GM12878 (cell line): Measurements from ENCODE around the gene CANT1. TPM values are rescaled to one million over a fixed set of nuclear protein-coding genes. Genes with fewer than 3 reads are reported as not detected.

Source experiments
- ATAC-seq: fragments of 200-7000 bp; cut with Tn5 transposase; 3 replicates; pipeline ENCODE4 v1.9.1; 2020; ENCODE audit warnings: mild to moderate bottlenecking, moderate library complexity
- BruUV-seq: library from RNA; stranded (reverse); fragments of 400-500 nt; replicated peaks from 2 replicates; lab custom pipeline; 2021; lab: Mats Ljungman, UMichigan
- CTCF ChIA-PET: fragments of 300-600 bp; sonication (Branson Sonifier 250); formaldehyde crosslinking; extraction: SDS; loops from one replicate; lab custom pipeline; 2021; ENCODE audit warnings: inconsistent platforms; lab: Yijun Ruan, JAX
- POLR2A ChIA-PET: fragments of 350-600 bp; formaldehyde crosslinking; extraction: SDS; loops from one replicate; lab custom pipeline; 2021; ENCODE audit warnings: inconsistent platforms; lab: Charles Lee
- RAD21 ChIA-PET: fragments of 300-600 bp; sonication (Branson Sonifier 250); formaldehyde crosslinking; loops from one replicate; lab custom pipeline; 2023; ENCODE audit warnings: antibody characterized with exemption; ENCODE audit not compliant: unreplicated experiment; lab: Charles Lee
- SMC1A ChIA-PET: fragments of 300-600 bp; sonication (Branson Sonifier 250); formaldehyde crosslinking; loops from one replicate; lab custom pipeline; 2023; ENCODE audit not compliant: unreplicated experiment, uncharacterized antibody; lab: Charles Lee
- DNase-seq: peaks from one replicate; pipeline ENCODE4 v3.0.0-alpha.2; 2011; ENCODE audit warnings: low read depth, low spot score
- FAIRE-seq: peaks from 3 replicates; lab custom pipeline; 2011; peaks lifted over from hg19 to GRCh38; lab: Jason Lieb, UNC
- H2AFZ ChIP-seq: 2 replicates; pipeline ENCODE4 v1.6.0; 2011; ENCODE audit warnings: low read depth, low read length, control low read depth; ENCODE audit not compliant: control insufficient read depth
- H3K27ac ChIP-seq: 2 replicates; pipeline ENCODE4 v1.5.1; 2011; ENCODE audit warnings: control low read depth; ENCODE audit not compliant: control insufficient read depth, insufficient read depth
- H3K27me3 ChIP-seq, 2 experiments: replicated peaks in 1 of 2; 2 replicates each; pipeline versions ENCODE4 v1.6.0 to v1.6.1; 2011; ENCODE audit warnings: low read length in 1 of 2; ENCODE audit not compliant: control insufficient read depth in 2 of 2, insufficient read depth in 2 of 2
- H3K36me3 ChIP-seq, 2 experiments: 2 replicates each; pipeline ENCODE4 v1.5.1; 2011; ENCODE audit warnings: low read length in 1 of 2; ENCODE audit not compliant: control insufficient read depth in 2 of 2, insufficient read depth in 2 of 2
- H3K4me1 ChIP-seq: 2 replicates; pipeline ENCODE4 v1.6.1; 2011; ENCODE audit warnings: mild to moderate bottlenecking, low read length, moderate library complexity, mixed read lengths; ENCODE audit not compliant: control insufficient read depth, insufficient read depth
- H3K4me2 ChIP-seq: 2 replicates; pipeline ENCODE4 v1.6.0; 2011; ENCODE audit warnings: control low read depth; ENCODE audit not compliant: control insufficient read depth, insufficient read depth
- H3K4me3 ChIP-seq: fragments of 200-600 bp; sonication (generic); 2 replicates; pipeline ENCODE4 v1.5.1; 2016
- H3K79me2 ChIP-seq: 2 replicates; pipeline ENCODE4 v1.6.0; 2011; ENCODE audit warnings: low read length; ENCODE audit not compliant: control insufficient read depth, insufficient read depth
- H3K9ac ChIP-seq: 2 replicates; pipeline ENCODE4 v1.8.0; 2011; ENCODE audit warnings: low read length, control low read depth, mixed read lengths; ENCODE audit not compliant: control insufficient read depth, insufficient read depth
- H3K9me3 ChIP-seq: replicated peaks from 3 replicates; pipeline ENCODE4 v1.5.1; 2011; ENCODE audit warnings: mild to moderate bottlenecking, low read length; ENCODE audit not compliant: control insufficient read depth, insufficient read depth
- H4K20me1 ChIP-seq: 2 replicates; pipeline ENCODE4 v1.6.0; 2011; ENCODE audit not compliant: control insufficient read depth, insufficient read depth
- CEBPZ ChIP-seq: fragments of 150-350 bp; IDR thresholded peaks from 2 replicates; pipeline ENCODE4 v1.6.1; 2016; ENCODE audit warnings: low read depth, low read length
- MEF2B ChIP-seq: fragments of 450-650 bp; IDR thresholded peaks from 2 replicates; pipeline ENCODE4 v1.6.1; 2018; ENCODE audit warnings: mild to moderate bottlenecking, moderate library complexity; ENCODE audit not compliant: partially characterized antibody, poor library complexity, severe bottlenecking
- MXI1 ChIP-seq: fragments of 150-350 bp; IDR thresholded peaks from 2 replicates; pipeline ENCODE4 v1.6.1; 2011; ENCODE audit warnings: low read depth, mild to moderate bottlenecking, inconsistent platforms, low read length, improper control_type of control experiment
- RB1 ChIP-seq: fragments of 450-650 bp; formaldehyde crosslinking; IDR thresholded peaks from 2 replicates; pipeline ENCODE4 v1.6.1; 2017; ENCODE audit warnings: mild to moderate bottlenecking, borderline replicate concordance
- SMARCA5 ChIP-seq: fragments of 450-650 bp; IDR thresholded peaks from 2 replicates; pipeline ENCODE4 v1.6.1; 2017; ENCODE audit warnings: mild to moderate bottlenecking
- STAT1 ChIP-seq: fragments of 450-650 bp; conservative IDR thresholded peaks from 2 replicates; pipeline ENCODE4 v1.6.1; 2014; ENCODE audit warnings: antibody characterized with exemption, mild to moderate bottlenecking
- USF2 ChIP-seq: IDR thresholded peaks from 2 replicates; pipeline ENCODE4 v1.6.1; 2011; ENCODE audit warnings: low read depth, low read length, improper control_type of control experiment, borderline replicate concordance
- ZBTB11 ChIP-seq: fragments of 450-650 bp; formaldehyde crosslinking; IDR thresholded peaks from 2 replicates; pipeline ENCODE4 v1.5.0; 2022; ENCODE audit warnings: mild to moderate bottlenecking, missing genetic modification characterization
- ZBTB40 ChIP-seq: fragments of 450-650 bp; IDR thresholded peaks from 2 replicates; pipeline ENCODE4 v1.6.1; 2016; ENCODE audit warnings: mild to moderate bottlenecking, moderate library complexity, borderline replicate concordance
- ZNF274 ChIP-seq: IDR thresholded peaks from one replicate; pipeline ENCODE4 v1.8.0; 2011; ENCODE audit not compliant: insufficient read length, insufficient read depth
- ZNF384 ChIP-seq: IDR thresholded peaks from 2 replicates; pipeline ENCODE4 v1.6.1; 2012; ENCODE audit warnings: low read depth, mild to moderate bottlenecking, low read length, improper control_type of control experiment, borderline replicate concordance
- ZNF622 ChIP-seq: fragments of 450-650 bp; IDR thresholded peaks from 2 replicates; pipeline ENCODE4 v1.6.1; 2017; ENCODE audit warnings: mild to moderate bottlenecking, inconsistent platforms
- WGBS: methylation state at CpG from one replicate; pipeline ENCODE4 v1.1.6; 2016; ENCODE audit warnings: low lambda C conversion rate; ENCODE audit not compliant: insufficient replicate concordance, insufficient coverage; ENCODE audit errors: missing lambda C conversion rate; 5-methylcytosine and 5-hydroxymethylcytosine counted together
- in situ Hi-C: fragments of 300-500 bp; cut with MboI; formaldehyde crosslinking; loops from 9 replicates; pipeline ENCODE4 v1.14.3; 2018; ENCODE audit warnings: mixed read lengths
- intact Hi-C: fragments of 100-400 bp; cut with micrococcal nuclease; formaldehyde crosslinking; loops from one replicate; pipeline ENCODE4 v1.14.2; 2022; ENCODE audit not compliant: unreplicated experiment
- polyA plus RNA-seq, 11 experiments: library from polyadenylated mRNA; depleted of rRNA in 4 of 11; unstranded in 6 of 11; stranded (reverse) in 5 of 11; fragments of >200 nt; fragmentation: Nextera tagmentation in 4 of 11; fragmentation: Illumina TruSeq in 1 of 11; extraction: Ambion mirVana in 4 of 11; extraction: Trizol in 1 of 11; gene quantifications; 1 replicate in 1 of 11; 2 replicates in 10 of 11; pipeline versions ENCODE4 v1.2.1 to v1.2.3, GENCODE V29; 2011 to 2016; ENCODE audit warnings: inconsistent platforms in 2 of 11, missing spikeins in 2 of 11, low read depth in 1 of 11
- total RNA-seq, 4 experiments: library from RNA; depleted of rRNA in 3 of 4; stranded (reverse); fragments of >200 nt in 3 of 4; fragmentation: Illumina TruSeq in 1 of 4; extraction: Trizol in 1 of 4; gene quantifications; 2 replicates each; pipeline versions ENCODE4 v1.2.1 to v1.2.3, GENCODE V29; 2013 to 2021

Gene CANT1
- total and polyA plus RNA-seq, 10 of the 15 experiments (the other 5 are each of a cell fraction or from before 2014, with no cell fraction given): 2.2 to 59.2 (median 20.2) TPM

GRCh38 chr17:79022507-79022991 lies 13.0 kb upstream of the CANT1 start:
- no peak for FAIRE-seq
- no peak for TF ChIP-seq ZBTB11 (CRISPR knock-in tag)
- no peak for TF ChIP-seq ZNF384
- TF ChIP-seq MEF2B: no peak
- TF ChIP-seq USF2: no peak
- no peak for TF ChIP-seq ZNF622
- no peak for TF ChIP-seq SMARCA5
- TF ChIP-seq ZNF274: no peak
- no peak for TF ChIP-seq ZBTB40
- TF ChIP-seq RB1: no peak
- TF ChIP-seq MXI1: no peak
- no peak for TF ChIP-seq CEBPZ
- no peak for TF ChIP-seq STAT1

More at GRCh38 chr17:79022507-79022991, 13.0 kb upstream of the CANT1 start:
- H3K4me2 ChIP-seq: no peak overlapping the region
- in situ Hi-C loops: no loop called here
- H2AFZ ChIP-seq: no peak overlapping the region
- ChIA-PET RAD21 (no interaction called here), POLR2A (no interaction called here), SMC1A (no interaction called here), CTCF (interaction anchor here (1.0 to 1.6 kb wide), 4 partner anchors 11 to 60 kb away, joined by 3 to 5 read pairs (median 4); no protein-coding TSS in a partner anchor)
- no TSS peak for BruUV-seq
- intact Hi-C loops: no loop called here
- H3K27me3 ChIP-seq: peaks cover 19 to 22% of the 10 kb centered on the region in 2 experiments
- WGBS: 47% methylated on average over 9 of the region's 9 CpGs
- no peak overlapping the region for H3K9ac ChIP-seq
- H4K20me1 ChIP-seq: no peaks in the 10 kb centered on the region
- ATAC-seq (no peak), DNase-seq (no peak)
- H3K4me3 ChIP-seq: no peak overlapping the region
- no peaks in the 10 kb centered on the region for H3K79me2 ChIP-seq
- no peaks in the 10 kb centered on the region for H3K4me1 ChIP-seq
- no peak overlapping the region for H3K27ac ChIP-seq
- H3K9me3 ChIP-seq: no peaks in the 10 kb centered on the region
- no peaks in the 10 kb centered on the region for H3K36me3 ChIP-seq
